ENCODE results near the gene SP2.
A peak's percentile ranks its signal among the peaks of the same experiment; 100 is the strongest.

Gene SP2

DNA sequence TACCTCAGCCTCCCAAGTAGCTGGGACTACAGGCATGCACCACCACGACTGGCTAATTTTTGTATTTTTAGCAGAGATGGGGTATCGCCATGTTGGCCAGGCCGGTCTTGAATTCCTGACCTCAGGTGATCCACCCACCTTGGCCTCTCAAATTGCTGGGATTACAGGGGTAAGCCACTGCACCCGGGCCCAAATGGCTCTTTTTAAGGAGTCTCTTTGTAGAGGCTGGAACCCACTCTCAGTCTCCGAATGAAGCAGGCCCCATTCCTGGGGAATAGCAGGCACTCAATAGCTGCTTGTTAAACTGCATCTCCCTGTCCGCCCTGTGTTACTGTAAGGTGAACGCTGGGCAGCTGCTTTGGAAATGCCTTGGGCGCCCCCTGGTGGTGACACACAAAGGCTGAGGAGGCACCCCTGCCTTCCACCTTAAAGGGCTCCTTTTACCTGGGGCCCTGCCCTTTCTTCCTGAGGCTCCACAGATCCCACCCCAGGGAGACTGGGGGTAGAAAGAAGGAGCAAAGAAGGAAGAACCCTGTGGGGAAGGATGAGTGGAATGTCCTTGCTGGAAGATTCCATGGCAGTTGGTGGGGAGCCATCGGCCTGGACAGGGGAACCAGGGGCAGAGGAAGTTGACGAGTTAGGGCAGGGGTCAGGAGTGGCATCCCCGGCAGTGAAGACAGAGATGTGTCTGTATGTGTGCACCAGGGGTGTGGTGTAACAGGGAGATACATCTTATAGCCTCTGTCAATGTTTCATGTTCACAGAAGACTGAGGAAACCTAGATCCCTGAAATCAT, 6.1 kb upstream of the SP2 start:
- TF ChIP-seq, protein P1, sequence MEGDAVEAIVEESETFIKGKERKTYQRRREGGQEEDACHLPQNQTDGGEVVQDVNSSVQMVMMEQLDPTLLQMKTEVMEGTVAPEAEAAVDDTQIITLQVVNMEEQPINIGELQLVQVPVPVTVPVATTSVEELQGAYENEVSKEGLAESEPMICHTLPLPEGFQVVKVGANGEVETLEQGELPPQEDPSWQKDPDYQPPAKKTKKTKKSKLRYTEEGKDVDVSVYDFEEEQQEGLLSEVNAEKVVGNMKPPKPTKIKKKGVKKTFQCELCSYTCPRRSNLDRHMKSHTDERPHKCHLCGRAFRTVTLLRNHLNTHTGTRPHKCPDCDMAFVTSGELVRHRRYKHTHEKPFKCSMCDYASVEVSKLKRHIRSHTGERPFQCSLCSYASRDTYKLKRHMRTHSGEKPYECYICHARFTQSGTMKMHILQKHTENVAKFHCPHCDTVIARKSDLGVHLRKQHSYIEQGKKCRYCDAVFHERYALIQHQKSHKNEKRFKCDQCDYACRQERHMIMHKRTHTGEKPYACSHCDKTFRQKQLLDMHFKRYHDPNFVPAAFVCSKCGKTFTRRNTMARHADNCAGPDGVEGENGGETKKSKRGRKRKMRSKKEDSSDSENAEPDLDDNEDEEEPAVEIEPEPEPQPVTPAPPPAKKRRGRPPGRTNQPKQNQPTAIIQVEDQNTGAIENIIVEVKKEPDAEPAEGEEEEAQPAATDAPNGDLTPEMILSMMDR (IDR thresholded peaks at IDR 0.05; ENCODE audit: low read depth, low read length): peak; percentile 96
- peak; percentile 75 for DNase-seq (ENCODE audit: low read depth, low spot score)
- no peak overlapping the region for H3K4me3 ChIP-seq (ENCODE audit: low read depth, low read length)
- in situ Hi-C loops (cut with HindIII; ENCODE audit: low sequenced_read_pairs): no loop called here

DNA sequence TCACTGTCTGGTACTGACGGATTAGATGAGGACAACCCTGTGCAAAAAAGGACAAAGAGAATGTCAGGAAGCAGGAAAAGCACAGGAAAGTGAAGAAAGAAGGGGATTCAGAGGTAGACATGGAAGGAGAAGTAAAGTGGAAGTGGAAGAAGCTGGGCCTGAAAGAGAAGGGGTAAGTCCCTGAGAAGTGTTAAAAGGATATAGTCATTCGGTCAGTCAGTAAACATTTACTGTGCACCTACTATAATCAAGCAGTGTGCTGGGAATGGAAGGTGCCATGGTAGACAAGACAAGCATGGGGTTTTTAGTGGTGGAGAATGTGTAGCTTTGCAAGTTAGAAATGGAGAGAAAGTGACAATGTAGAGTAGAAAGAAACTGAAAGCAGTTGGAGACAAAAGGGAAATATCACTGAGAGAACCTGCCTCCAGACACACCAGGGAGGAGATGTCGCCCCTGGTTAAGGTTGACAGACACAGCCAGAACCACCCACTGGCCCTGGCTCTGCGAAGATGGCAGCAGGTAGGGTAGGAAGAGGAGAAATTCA, 4.4 kb upstream of the SP2 start:
- H3K4me3 ChIP-seq (ENCODE audit: low read depth, low read length): no peak overlapping the region
- no peak for DNase-seq (ENCODE audit: low read depth, low spot score)
- in situ Hi-C loops (cut with HindIII; ENCODE audit: low sequenced_read_pairs): no loop called here
- TF ChIP-seq, protein P1 (IDR thresholded peaks at IDR 0.05; ENCODE audit: low read depth, low read length): no peak

DNA sequence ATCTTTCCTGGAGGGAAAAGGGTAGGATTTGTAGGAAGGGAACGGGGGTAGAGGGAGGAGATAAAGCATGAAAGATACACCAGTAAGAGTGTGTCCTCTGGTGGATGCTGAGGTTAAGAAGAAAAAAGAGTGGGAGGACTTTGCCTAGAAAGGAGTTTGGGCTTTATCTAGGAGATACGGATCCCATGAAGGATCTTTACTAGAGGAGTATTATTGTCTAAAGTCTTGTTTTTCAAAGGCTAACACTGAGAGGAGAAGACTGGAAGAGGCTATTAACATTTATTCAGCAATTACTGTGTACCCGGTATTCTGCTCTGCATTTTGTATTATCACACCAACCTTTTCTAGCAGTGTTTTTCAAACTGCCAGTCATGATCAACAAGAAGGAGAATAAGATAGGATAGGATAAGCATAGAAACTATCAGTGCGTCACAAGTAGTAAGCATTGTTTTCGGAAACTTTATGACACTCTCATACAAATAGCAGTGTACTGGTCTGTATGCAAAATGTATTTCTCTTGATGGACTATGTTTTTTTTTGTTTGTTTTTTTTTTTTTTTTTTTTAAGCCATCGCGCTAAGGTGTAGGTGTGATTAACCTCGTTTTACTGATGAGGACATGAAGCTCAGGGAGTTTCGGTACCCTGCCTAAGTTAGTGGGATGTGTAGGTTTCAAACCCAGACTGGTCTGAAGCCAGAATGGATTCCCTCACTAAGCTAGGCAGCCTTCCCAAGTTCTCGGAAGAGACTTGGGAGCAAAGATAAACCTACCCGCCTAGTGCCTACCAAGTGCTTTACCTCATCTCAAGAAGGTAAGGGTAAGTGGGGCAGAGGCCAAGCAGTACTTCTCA, 1.3 kb upstream of the SP2 start:
- H3K4me3 ChIP-seq (ENCODE audit: low read depth, low read length): peak overlapping the region; percentile 98
- TF ChIP-seq, protein P1 (IDR thresholded peaks at IDR 0.05; ENCODE audit: low read depth, low read length): no peak
- in situ Hi-C loops (cut with HindIII; ENCODE audit: low sequenced_read_pairs): no loop called here
- DNase-seq (ENCODE audit: low read depth, low spot score): no peak

DNA sequence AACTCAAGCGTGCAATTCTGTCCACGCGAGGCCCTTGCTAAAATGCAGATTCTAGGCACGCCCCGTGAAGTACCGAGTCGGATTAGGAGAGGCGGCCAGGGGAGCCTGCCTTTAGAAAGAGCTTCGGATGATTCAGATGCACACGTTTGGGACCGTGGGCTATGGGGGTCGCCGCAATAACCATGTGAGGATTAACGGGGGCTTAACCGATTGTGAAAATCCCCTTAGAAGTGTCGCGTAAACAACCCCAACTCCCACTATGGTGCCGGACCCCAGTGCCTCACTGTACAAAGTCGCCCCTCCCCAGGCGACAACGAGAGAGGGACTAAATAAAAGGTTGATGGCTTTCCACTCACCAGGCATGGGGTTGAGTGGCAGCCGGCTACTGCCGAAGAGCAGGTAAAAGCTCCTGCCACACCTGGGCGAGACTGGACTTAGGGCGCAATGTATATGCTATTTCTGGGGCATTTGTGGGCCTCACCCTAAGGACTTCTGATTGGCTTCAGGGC, 635 bp upstream of the SP2 start:
- DNase-seq (ENCODE audit: low read depth, low spot score): no peak
- peak overlapping the region; percentile 98 for H3K4me3 ChIP-seq (ENCODE audit: low read depth, low read length)
- TF ChIP-seq, protein P1 (IDR thresholded peaks at IDR 0.05; ENCODE audit: low read depth, low read length): no peak
- in situ Hi-C loops (cut with HindIII; ENCODE audit: low sequenced_read_pairs): no loop called here

DNA sequence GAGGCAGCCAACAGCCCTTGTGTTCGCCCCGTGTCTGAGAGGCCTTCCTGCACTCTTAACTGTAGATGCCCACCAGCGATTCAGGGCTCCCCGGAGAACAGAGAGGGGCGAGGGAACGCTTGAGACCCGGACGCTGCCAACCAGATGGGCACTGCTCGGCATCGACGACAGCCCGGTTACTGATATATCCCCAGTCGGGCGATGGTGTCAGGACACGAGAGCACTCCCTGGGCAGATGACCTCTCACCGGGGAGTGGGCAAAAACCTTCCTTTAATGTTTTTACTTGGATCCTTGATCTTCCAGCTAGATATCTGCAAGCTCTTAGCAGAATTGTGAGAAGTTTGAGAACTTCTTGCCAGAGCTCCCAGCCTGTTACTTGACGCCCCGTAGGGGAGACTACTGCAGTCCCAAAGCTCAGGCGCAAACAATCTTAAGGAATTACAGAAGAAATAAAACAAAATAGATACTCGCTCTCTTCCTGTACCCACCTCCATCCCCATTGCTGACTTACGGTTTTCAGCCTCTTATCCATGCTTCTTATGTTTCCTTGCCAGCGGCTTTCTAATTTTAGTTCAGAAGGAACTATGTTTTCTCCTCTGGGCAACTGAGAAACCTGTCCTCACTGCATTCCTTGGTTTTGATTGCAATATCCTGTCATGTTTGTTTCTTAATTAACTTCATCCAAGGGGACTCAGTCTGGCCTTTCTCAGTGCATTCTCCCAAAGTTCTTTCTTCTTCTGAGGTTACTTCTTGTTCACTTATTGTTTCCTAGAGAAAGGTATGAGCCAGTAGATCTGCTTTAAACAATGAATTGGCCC, 845 bp downstream of the SP2 start:
- no peak for DNase-seq (ENCODE audit: low read depth, low spot score)
- in situ Hi-C loops (cut with HindIII; ENCODE audit: low sequenced_read_pairs): no loop called here
- TF ChIP-seq, protein P1 (IDR thresholded peaks at IDR 0.05; ENCODE audit: low read depth, low read length): no peak
- H3K4me3 ChIP-seq (ENCODE audit: low read depth, low read length): peak overlapping the region; percentile 84

DNA sequence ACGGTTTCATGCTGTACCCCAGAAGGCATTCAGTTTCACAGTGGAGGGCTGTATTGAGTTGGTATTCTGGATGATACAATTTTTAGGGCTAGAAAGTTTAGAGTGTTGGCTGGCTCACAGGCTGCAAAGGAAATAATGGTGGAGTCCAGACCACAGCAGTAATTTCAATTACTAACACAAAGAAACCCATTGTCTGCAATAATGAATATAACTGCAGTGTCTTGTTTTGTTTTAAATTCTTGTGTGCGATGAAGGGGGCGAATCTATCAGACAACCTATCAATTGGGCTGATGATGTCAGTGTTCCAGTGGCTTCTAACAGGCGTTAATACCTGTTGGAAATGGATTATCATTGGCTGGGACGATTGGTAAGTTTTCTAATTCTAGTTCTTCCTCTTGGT, 1.5 kb downstream of the SP2 start:
- in situ Hi-C loops (cut with HindIII; ENCODE audit: low sequenced_read_pairs): no loop called here
- H3K4me3 ChIP-seq (ENCODE audit: low read depth, low read length): no peak overlapping the region
- TF ChIP-seq, protein P1 (IDR thresholded peaks at IDR 0.05; ENCODE audit: low read depth, low read length): no peak
- peak; percentile 11 for DNase-seq (ENCODE audit: low read depth, low spot score)

Measured in astrocyte of the spinal cord (primary cell).